Adipose tissue (tissue), 3 donors: ENCODE measurements around the gene BPHL. TPM values are rescaled to one million over a fixed set of nuclear protein-coding genes. Genes with fewer than 3 reads are reported as not detected.
"Not testable (repeated sequence)": the region's sequence is repeated elsewhere in the genome, so short reads cannot be mapped to it uniquely, and the experiment has no call there.

Source experiments
- H3K27ac ChIP-seq: one replicate; pipeline ENCODE4 v1.5.1; 2013; ENCODE audit warnings: low read depth, low read length
- WGBS, 3 donors: extraction: QIAGEN DNeasy Blood & Tissue Kit; methylation state at CpG; one replicate each; pipeline ENCODE4 v1.1.7; 2013; 5-methylcytosine and 5-hydroxymethylcytosine counted together
- polyA plus RNA-seq, 3 donors: library from polyadenylated mRNA; stranded (reverse); fragments of 200-250 nt; gene quantifications; one replicate each; pipeline ENCODE4 v1.2.3, GENCODE V29; 2013
- donor health status: healthy with polysubstance abuse.
- donor health status: Bipolar disorder and iron deficiency.
- donor health status: healthy.

The BPHL gene
- polyA plus RNA-seq = 10 to 100 TPM in 2 of 3 donors, 1 to 10 TPM in 1; 9.4 to 33.4 (median 33.0) TPM

GRCh38 chr6:3118353-3119039, at the start of gene BPHL:
BPHL (plus strand) TSS chr6:3118711; CDS start chr6:3118741, 30 bp downstream.
- H3K27ac ChIP-seq = no peak within 1 kb of the TSS
- 0% methylated on average over 75 to 89 of the region's 89 CpGs for WGBS, 3 donors

- H3K27ac ChIP-seq = no peak overlapping the region
- WGBS, 3 donors = 79 to 93% (median 91%) methylated on average over 2 of the region's 2 CpGs
These were observed 46.9 kb upstream of the BPHL start for GRCh38 chr6:3071568-3071967.

- 73 to 88% (median 75%) methylated on average over 7 of the region's 7 CpGs for WGBS, 3 donors
- no peak overlapping the region for H3K27ac ChIP-seq
These were observed 45.7 kb upstream of the BPHL start for GRCh38 chr6:3072798-3073197.

- WGBS, 3 donors = 86 to 93% (median 91%) methylated on average over 11 of the region's 11 CpGs
- H3K27ac ChIP-seq = no peak overlapping the region
These were observed 45.1 kb upstream of the BPHL start for GRCh38 chr6:3073382-3073781.

GRCh38 chr6:3075772-3076113, 42.8 kb upstream of the BPHL start:
- WGBS, 3 donors = 41 to 72% (median 68%) methylated on average over 4 of the region's 4 CpGs
- H3K27ac ChIP-seq = no peak overlapping the region

GRCh38 chr6:3076320-3076719, 42.2 kb upstream of the BPHL start:
- WGBS, 3 donors = 88 to 94% (median 93%) methylated on average over 3 of the region's 3 CpGs
- no peak overlapping the region for H3K27ac ChIP-seq

- H3K27ac ChIP-seq = no peak overlapping the region
- WGBS, 3 donors = 91 to 93% (median 92%) methylated on average over 9 of the region's 9 CpGs
These were observed 41.1 kb upstream of the BPHL start for GRCh38 chr6:3077430-3077829.

GRCh38 chr6:3078952-3079351, 39.6 kb upstream of the BPHL start:
- 89 to 98% (median 96%) methylated on average over 8 of the region's 8 CpGs for WGBS, 3 donors
- H3K27ac ChIP-seq = not testable (repeated sequence)

GRCh38 chr6:3079682-3080081, 38.8 kb upstream of the BPHL start:
- H3K27ac ChIP-seq = no peak overlapping the region
- WGBS, 3 donors = 93 to 100% (median 96%) methylated on average over 1 of the region's 1 CpG

- no peak overlapping the region for H3K27ac ChIP-seq
- WGBS, 3 donors = 83 to 88% (median 84%) methylated on average over 5 of the region's 5 CpGs
These were observed 36.6 kb upstream of the BPHL start for GRCh38 chr6:3081960-3082359.

- 81 to 90% (median 82%) methylated on average over 4 of the region's 4 CpGs for WGBS, 3 donors
- H3K27ac ChIP-seq = no peak overlapping the region
These were observed 33.4 kb upstream of the BPHL start for GRCh38 chr6:3085074-3085473.

- 58 to 83% (median 62%) methylated on average over 7 of the region's 7 CpGs for WGBS, 3 donors
- no peak overlapping the region for H3K27ac ChIP-seq
These were observed 32.1 kb upstream of the BPHL start for GRCh38 chr6:3086282-3086946.

GRCh38 chr6:3088446-3088845, 30.1 kb upstream of the BPHL start:
- WGBS, 3 donors = 74 to 89% (median 74%) methylated on average over 4 of the region's 4 CpGs
- no peak overlapping the region for H3K27ac ChIP-seq

- 48 to 79% (median 57%) methylated on average over 4 of the region's 4 CpGs for WGBS, 3 donors
- no peak overlapping the region for H3K27ac ChIP-seq
These were observed 29.5 kb upstream of the BPHL start for GRCh38 chr6:3088968-3089367.

GRCh38 chr6:3090013-3090412, 28.5 kb upstream of the BPHL start:
- H3K27ac ChIP-seq = no peak overlapping the region
- WGBS, 3 donors = 91 to 96% (median 92%) methylated on average over 4 of the region's 4 CpGs

- WGBS, 3 donors = 90 to 94% (median 93%) methylated on average over 2 of the region's 2 CpGs
These were observed 23.7 kb upstream of the BPHL start for GRCh38 chr6:3094815-3095214.

GRCh38 chr6:3102875-3103274, 15.6 kb upstream of the BPHL start:
- no peak overlapping the region for H3K27ac ChIP-seq
- 92 to 95% (median 94%) methylated on average over 3 of the region's 3 CpGs for WGBS, 3 donors

More at GRCh38 chr6:3094815-3095214, 23.7 kb upstream of the BPHL start:
- H3K27ac ChIP-seq = no peak overlapping the region

- H3K27ac ChIP-seq = no peak overlapping the region
- 66 to 84% (median 78%) methylated on average over 10 of the region's 10 CpGs for WGBS, 3 donors
These were observed 9.6 kb upstream of the BPHL start for GRCh38 chr6:3108746-3109414.

- 91 to 95% (median 92%) methylated on average over 3 of the region's 3 CpGs for WGBS, 3 donors
- H3K27ac ChIP-seq = no peak overlapping the region
These were observed 8.8 kb upstream of the BPHL start for GRCh38 chr6:3109761-3110160.
